Prostate gland (tissue), 2 donors: Measurements from ENCODE around the gene NXPH2.

Source experiments
- CTCF ChIP-seq, 4 experiments: fragments of 200-600 bp in 2 of 4; fragments of 450-650 bp in 2 of 4; sonication (generic) in 2 of 4; IDR thresholded peaks; 1 replicate in 3 of 4; 2 replicates in 1 of 4; pipeline ENCODE4 v1.5.1; 2016 to 2019; ENCODE audit warnings: antibody characterized with exemption in 4 of 4, mild to moderate bottlenecking in 2 of 4, moderate library complexity in 2 of 4
- POLR2A ChIP-seq: fragments of 450-650 bp; IDR thresholded peaks from one replicate; pipeline ENCODE4 v1.6.1; 2016; ENCODE audit warnings: antibody characterized with exemption, mild to moderate bottlenecking
- POLR2AphosphoS5 ChIP-seq: sonication (generic); formaldehyde crosslinking; IDR thresholded peaks from one replicate; pipeline ENCODE4 v1.6.1; 2017; ENCODE audit warnings: antibody characterized with exemption

- TF ChIP-seq CTCF (IDR thresholded peaks at IDR 0.05) (no peak), POLR2AphosphoS5 (no peak), POLR2A (no peak)
Measured at GRCh38 chr2:138771534-138771933, 8.7 kb downstream of the NXPH2 start.
